ENCODE results near the gene GCNT1.

GRCh38 chr9:76512826-76513225 lies 53.8 kb downstream of the GCNT1 start:
- no peak for TF ChIP-seq CTCF (IDR thresholded peaks at IDR 0.05; ENCODE audit: low read depth, low read length, poor library complexity, severe bottlenecking)
- TF ChIP-seq EZH2phosphoT487 (IDR thresholded peaks at IDR 0.05; ENCODE audit: borderline replicate concordance, low read length) = no peak

All from DOHH2 (cell line).